Measurements from ENCODE around the gene CDK9.

DNA sequence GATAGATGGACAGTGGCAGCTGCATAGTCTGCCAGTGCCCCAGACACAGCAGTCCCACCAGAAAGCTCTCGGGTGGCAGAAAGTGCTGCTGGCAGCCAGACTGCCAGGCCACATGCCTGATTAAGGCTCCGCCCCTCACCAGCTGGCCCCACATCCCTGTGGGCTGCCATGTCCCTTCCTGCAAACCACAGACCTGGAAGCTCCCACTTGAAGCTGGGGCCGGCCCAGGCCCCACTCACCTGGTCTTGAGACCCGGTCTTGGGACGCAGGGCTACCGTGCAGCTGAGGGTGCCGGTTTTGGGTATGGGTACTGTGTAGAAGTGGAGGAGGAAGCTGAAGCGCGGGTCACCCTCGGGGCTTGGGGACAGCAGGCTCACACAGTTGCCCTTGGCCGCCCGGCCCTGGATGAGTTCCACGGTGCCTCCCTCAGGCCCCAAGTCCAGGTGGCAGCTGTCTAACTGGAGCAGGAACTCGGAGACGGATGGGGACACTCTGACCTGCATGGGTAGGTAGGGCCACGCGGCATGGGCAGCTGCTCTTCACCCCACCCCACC, 32.1 kb downstream of the CDK9 start:
- TF ChIP-seq, protein P1, sequence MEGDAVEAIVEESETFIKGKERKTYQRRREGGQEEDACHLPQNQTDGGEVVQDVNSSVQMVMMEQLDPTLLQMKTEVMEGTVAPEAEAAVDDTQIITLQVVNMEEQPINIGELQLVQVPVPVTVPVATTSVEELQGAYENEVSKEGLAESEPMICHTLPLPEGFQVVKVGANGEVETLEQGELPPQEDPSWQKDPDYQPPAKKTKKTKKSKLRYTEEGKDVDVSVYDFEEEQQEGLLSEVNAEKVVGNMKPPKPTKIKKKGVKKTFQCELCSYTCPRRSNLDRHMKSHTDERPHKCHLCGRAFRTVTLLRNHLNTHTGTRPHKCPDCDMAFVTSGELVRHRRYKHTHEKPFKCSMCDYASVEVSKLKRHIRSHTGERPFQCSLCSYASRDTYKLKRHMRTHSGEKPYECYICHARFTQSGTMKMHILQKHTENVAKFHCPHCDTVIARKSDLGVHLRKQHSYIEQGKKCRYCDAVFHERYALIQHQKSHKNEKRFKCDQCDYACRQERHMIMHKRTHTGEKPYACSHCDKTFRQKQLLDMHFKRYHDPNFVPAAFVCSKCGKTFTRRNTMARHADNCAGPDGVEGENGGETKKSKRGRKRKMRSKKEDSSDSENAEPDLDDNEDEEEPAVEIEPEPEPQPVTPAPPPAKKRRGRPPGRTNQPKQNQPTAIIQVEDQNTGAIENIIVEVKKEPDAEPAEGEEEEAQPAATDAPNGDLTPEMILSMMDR (IDR thresholded peaks at IDR 0.05): no peak
- no peak for TF ChIP-seq ZFX (IDR thresholded peaks at IDR 0.05; ENCODE audit: borderline replicate concordance)
